ENCODE results near the gene DUSP28. TPM values are rescaled to one million over a fixed set of nuclear protein-coding genes. Genes with fewer than 3 reads are reported as not detected.

DUSP28 gene
- total and polyA plus RNA-seq, 2 of the 8 experiments (the other 6 are each of a cell fraction or from before 2014, with no cell fraction given) = 2.1 to 2.3 TPM

DNA sequence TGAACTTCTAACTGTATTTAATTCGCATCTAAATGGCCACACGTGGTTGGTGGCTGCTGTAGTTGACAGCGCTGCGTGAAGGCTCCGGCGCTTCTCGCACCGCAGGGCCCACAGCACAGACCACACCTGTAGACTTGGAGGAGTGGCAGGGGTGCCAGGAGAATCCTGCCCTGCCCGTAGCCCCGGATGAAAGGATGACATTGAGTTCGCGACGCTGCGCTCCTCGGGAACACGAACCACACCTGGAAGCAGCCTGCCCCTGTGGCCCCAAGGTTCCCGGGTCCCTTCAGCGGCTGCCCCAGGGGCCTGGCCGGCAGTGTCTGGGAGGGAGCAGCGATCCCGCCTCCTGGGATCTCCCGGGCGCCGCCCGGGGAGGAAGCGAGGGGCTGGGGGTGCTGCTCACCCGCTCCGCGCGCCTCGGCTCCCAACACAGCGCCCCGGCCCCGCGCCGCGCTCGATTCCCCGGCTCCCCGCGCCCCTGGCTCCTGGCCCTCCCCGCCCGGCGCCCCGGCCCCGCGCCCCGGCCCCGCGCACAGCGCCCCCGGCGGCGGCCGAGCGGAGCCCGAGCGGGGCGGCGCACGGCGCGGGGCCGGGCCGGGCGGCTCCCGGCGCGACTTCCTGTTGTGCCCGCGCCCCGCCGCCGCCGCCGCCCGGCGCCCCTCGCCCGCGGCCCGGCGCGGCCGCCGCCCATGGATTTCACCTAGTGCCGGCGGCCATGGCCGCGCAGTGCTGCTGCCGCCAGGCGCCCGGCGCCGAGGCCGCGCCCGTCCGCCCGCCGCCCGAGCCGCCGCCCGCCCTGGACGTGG, 7.9 kb downstream of the DUSP28 start, which contains the start of gene RNPEPL1:
RNPEPL1 (plus strand) TSS at position 613 of the 806 bp plus-strand sequence; CDS start at position 716, 103 bp downstream.
- H3K79me2 ChIP-seq (ENCODE audit: control insufficient read depth in 1 of 2, insufficient read depth in 2 of 2, low read length in 2 of 2) = no peaks in the 10 kb centered on the region
- H2BK20ac ChIP-seq (ENCODE audit: low read length) = no peak within 1 kb of the TSS
- H3K23me2 ChIP-seq (ENCODE audit: low read depth, low read length) = peaks cover 10% of the 10 kb centered on the region; the same call in 1 of the 2 replicates
- WGBS, 2 experiments (ENCODE audit: extremely low coverage in 1 of 2, insufficient coverage in 1 of 2, insufficient read length in 1 of 2, insufficient replicate concordance in 2 of 2, low coverage in 1 of 2, low lambda C conversion rate in 2 of 2, missing lambda C conversion rate in 1 of 2) = 4% methylated on average over 21 of the region's 106 CpGs; no CpG with 5 or more reads in 1 of the 2 experiments
- H3K9me3 ChIP-seq (ENCODE audit: insufficient read depth in 2 of 2, low read depth in 1 of 2, low read length in 1 of 2) = no peaks in the 10 kb centered on the region
- no peak within 1 kb of the TSS for H2BK120ac ChIP-seq (replicated peaks; ENCODE audit: low read depth, low read length)
- H3K4ac ChIP-seq (replicated peaks; ENCODE audit: insufficient read length, low read depth, low read length) = peak within 1 kb of the TSS; percentile 53
- peak within 1 kb of the TSS; percentile 88 to 90 for H3K4me2 ChIP-seq (ENCODE audit: insufficient read depth in 1 of 2, low read depth in 2 of 2, low read length in 2 of 2)
- ChIA-PET CTCF (ENCODE audit: partially characterized antibody) (interaction anchor here (1.0 to 1.7 kb wide), 3 partner anchors 12 to 17 kb away, joined by 3 to 4 read pairs (median 4); no protein-coding TSS in a partner anchor), POLR2A (ENCODE audit: partially characterized antibody) (interaction anchor here (0.7 to 1.9 kb wide), 4 partner anchors 9 to 252 kb away, joined by 3 to 7 read pairs (median 4); partner anchors contain the start of genes CAPN10 and KIF1A)
- H3K4me3 ChIP-seq (ENCODE audit: extremely low read depth in 1 of 4, insufficient read depth in 2 of 4, low read depth in 3 of 4, low read length in 4 of 4) = peak within 1 kb of the TSS; percentile 40 to 70 (median 52)
- H3K36me3 ChIP-seq (ENCODE audit: control insufficient read depth in 2 of 4, insufficient read depth in 4 of 4, low read length in 3 of 4) = no peaks in the 10 kb centered on the region
- peak within 1 kb of the TSS in 2 of 4 experiments; percentile 30 to 78; a peak in 3 of 7 replicates for H3K9ac ChIP-seq (replicated peaks in 1 of 4; ENCODE audit: extremely low read depth in 1 of 4, low read depth in 3 of 4, low read length in 3 of 4)
- no peak within 1 kb of the TSS; the same call in 1 of the 2 replicates for H2AFZ ChIP-seq (ENCODE audit: low read length)
- no peak within 1 kb of the TSS; the same call in 1 of the 2 replicates for H2BK12ac ChIP-seq (ENCODE audit: low read depth, low read length)
- no peak within 1 kb of the TSS for H3K14ac ChIP-seq (ENCODE audit: insufficient read length)
- peak within 1 kb of the TSS; percentile 75 for H4K8ac ChIP-seq (ENCODE audit: extremely low read depth, insufficient read depth, low read length)
- no peak within 1 kb of the TSS for H4K91ac ChIP-seq (replicated peaks; ENCODE audit: insufficient read length, low read length)
- no peak for FAIRE-seq
- peak within 1 kb of the TSS; percentile 82; the same call in 1 of the 2 replicates for H2AK5ac ChIP-seq (ENCODE audit: low read depth, low read length)
- H3K23ac ChIP-seq (ENCODE audit: insufficient read length) = no peak within 1 kb of the TSS
- DNase-seq (ENCODE audit: low read depth in 1 of 2, low spot score in 2 of 2) = peak in 1 of 2 experiments; percentile 71
- H4K20me1 ChIP-seq (replicated peaks in 1 of 2; ENCODE audit: control insufficient read depth in 1 of 2, insufficient read depth in 2 of 2, low read length in 2 of 2) = peaks cover 3 to 17% of the 10 kb centered on the region in 2 experiments
- no peak within 1 kb of the TSS for H4K5ac ChIP-seq (ENCODE audit: insufficient read length, low read depth, low read length)
- no peak within 1 kb of the TSS for H3K56ac ChIP-seq (replicated peaks; ENCODE audit: insufficient read length, low read depth, low read length)
- no peak within 1 kb of the TSS for H3K27ac ChIP-seq (ENCODE audit: low read depth, low read length)
- no peak within 1 kb of the TSS; the same call in 1 of the 2 replicates for H2BK5ac ChIP-seq (ENCODE audit: low read depth, low read length)
- no peak within 1 kb of the TSS for H2BK15ac ChIP-seq (ENCODE audit: low read length)
- H3K27me3 ChIP-seq (replicated peaks in 1 of 4; ENCODE audit: control insufficient read depth in 3 of 4, extremely low read depth in 1 of 4, insufficient read depth in 3 of 4, low read length in 3 of 4) = peaks cover 18 to 34% (median 30%) of the 10 kb centered on the region in 4 experiments
- H3K4me1 ChIP-seq (replicated peaks in 1 of 4; ENCODE audit: control insufficient read depth in 3 of 4, insufficient read depth in 4 of 4, low read length in 3 of 4) = peaks cover 0 to 29% (median 21%) of the 10 kb centered on the region in 4 experiments; a peak in 6 of 7 replicates
- H3K79me1 ChIP-seq (ENCODE audit: low read depth, low read length) = no peaks in the 10 kb centered on the region
- peak within 1 kb of the TSS; percentile 24; the same call in 1 of the 2 replicates for H3K18ac ChIP-seq (ENCODE audit: extremely low read depth, low read length)
- TF ChIP-seq, protein P1, sequence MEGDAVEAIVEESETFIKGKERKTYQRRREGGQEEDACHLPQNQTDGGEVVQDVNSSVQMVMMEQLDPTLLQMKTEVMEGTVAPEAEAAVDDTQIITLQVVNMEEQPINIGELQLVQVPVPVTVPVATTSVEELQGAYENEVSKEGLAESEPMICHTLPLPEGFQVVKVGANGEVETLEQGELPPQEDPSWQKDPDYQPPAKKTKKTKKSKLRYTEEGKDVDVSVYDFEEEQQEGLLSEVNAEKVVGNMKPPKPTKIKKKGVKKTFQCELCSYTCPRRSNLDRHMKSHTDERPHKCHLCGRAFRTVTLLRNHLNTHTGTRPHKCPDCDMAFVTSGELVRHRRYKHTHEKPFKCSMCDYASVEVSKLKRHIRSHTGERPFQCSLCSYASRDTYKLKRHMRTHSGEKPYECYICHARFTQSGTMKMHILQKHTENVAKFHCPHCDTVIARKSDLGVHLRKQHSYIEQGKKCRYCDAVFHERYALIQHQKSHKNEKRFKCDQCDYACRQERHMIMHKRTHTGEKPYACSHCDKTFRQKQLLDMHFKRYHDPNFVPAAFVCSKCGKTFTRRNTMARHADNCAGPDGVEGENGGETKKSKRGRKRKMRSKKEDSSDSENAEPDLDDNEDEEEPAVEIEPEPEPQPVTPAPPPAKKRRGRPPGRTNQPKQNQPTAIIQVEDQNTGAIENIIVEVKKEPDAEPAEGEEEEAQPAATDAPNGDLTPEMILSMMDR (IDR thresholded peaks at IDR 0.05; ENCODE audit: control extremely low read depth in 1 of 3, insufficient read depth in 1 of 3, low read depth in 1 of 3, low read length in 3 of 3) = no peak
- peak in 1 of 2 experiments; percentile 48; a peak in 1 of 4 replicates for TF ChIP-seq SIN3A (conservative IDR thresholded peaks at IDR 0.05 in 1 of 2, IDR thresholded peaks at IDR 0.05 in 1 of 2; ENCODE audit: low read depth in 1 of 2, low read length in 2 of 2)
- TF ChIP-seq, protein P2, sequence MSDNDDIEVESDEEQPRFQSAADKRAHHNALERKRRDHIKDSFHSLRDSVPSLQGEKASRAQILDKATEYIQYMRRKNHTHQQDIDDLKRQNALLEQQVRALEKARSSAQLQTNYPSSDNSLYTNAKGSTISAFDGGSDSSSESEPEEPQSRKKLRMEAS (IDR thresholded peaks at IDR 0.05) = peak; percentile 61; the same call in 1 of the 2 replicates
- no peak for TF ChIP-seq CHD2 (IDR thresholded peaks at IDR 0.05; ENCODE audit: low read length)

Data from H1 (cell line).